ENCODE data around the gene PPIL1. TPM values are rescaled to one million over a fixed set of nuclear protein-coding genes. Genes with fewer than 3 reads are reported as not detected.
A peak's percentile ranks its signal among the peaks of the same experiment; 100 is the strongest.

Gene PPIL1
- total RNA-seq (52.3 and 53.0 TPM in 2 replicates), polyA plus RNA-seq (42.6 and 51.7 TPM in 2 replicates)

- TF ChIP-seq EZH2 (IDR thresholded peaks at IDR 0.05; ENCODE audit: borderline replicate concordance): no peak
- 2% methylated on average over 54 of the region's 54 CpGs for WGBS (ENCODE audit: low lambda C conversion rate, missing lambda C conversion rate)
- no peaks in the 10 kb centered on the region for H4K20me1 ChIP-seq (ENCODE audit: insufficient read depth, poor library complexity, severe bottlenecking)
Observed at GRCh38 chr6:36874443-36875249, at the start of gene PPIL1. Gene PPIL1 (minus strand): TSS chr6:36874803. CDS start chr6:36874772, 31 bp downstream.

GRCh38 chr6:36924131-36924530 is 49.5 kb upstream of the PPIL1 start:
- H3K9me2 ChIP-seq (replicated peaks; ENCODE audit: insufficient read depth): no peaks in the 10 kb centered on the region
- no peaks in the 10 kb centered on the region for H3K27me3 ChIP-seq
- no peaks in the 10 kb centered on the region for H4K20me1 ChIP-seq (ENCODE audit: insufficient read depth, poor library complexity, severe bottlenecking)
- H3K4me2 ChIP-seq: no peak overlapping the region
- 60% methylated on average over 4 of the region's 4 CpGs for WGBS (ENCODE audit: low lambda C conversion rate, missing lambda C conversion rate)
- no peak overlapping the region for H3K4me3 ChIP-seq
- no peak overlapping the region for H2AFZ ChIP-seq
- peaks cover 40% of the 10 kb centered on the region for H3K4me1 ChIP-seq (ENCODE audit: insufficient read depth)
- DNase-seq (ENCODE audit: low spot score): no peak
- H3K9me3 ChIP-seq (ENCODE audit: low read depth): no peaks in the 10 kb centered on the region
- peak overlapping the region; percentile 54 for H3K27ac ChIP-seq
- TF ChIP-seq EZH2 (IDR thresholded peaks at IDR 0.05; ENCODE audit: borderline replicate concordance) (no peak), EZH2phosphoT487 (IDR thresholded peaks at IDR 0.05; ENCODE audit: low read depth, severe bottlenecking, unreplicated experiment) (no peak), CTCF (IDR thresholded peaks at IDR 0.05; ENCODE audit: poor library complexity) (no peak)
- H3K36me3 ChIP-seq (replicated peaks; ENCODE audit: insufficient read depth, low read depth): no peaks in the 10 kb centered on the region
- H3K79me2 ChIP-seq: no peaks in the 10 kb centered on the region

More at GRCh38 chr6:36874443-36875249, at the start of gene PPIL1:
- DNase-seq (ENCODE audit: low spot score): peak; percentile 93
- peaks cover 28% of the 10 kb centered on the region for H3K79me2 ChIP-seq
- H3K4me2 ChIP-seq: peak within 1 kb of the TSS; percentile 77
- H3K27me3 ChIP-seq: no peaks in the 10 kb centered on the region
- no peaks in the 10 kb centered on the region for H3K9me3 ChIP-seq (ENCODE audit: low read depth)
- peak within 1 kb of the TSS; percentile 96 for H3K27ac ChIP-seq
- no peaks in the 10 kb centered on the region for H3K9me2 ChIP-seq (replicated peaks; ENCODE audit: insufficient read depth)
- peak within 1 kb of the TSS; percentile 70 for H2AFZ ChIP-seq
- H3K36me3 ChIP-seq (replicated peaks; ENCODE audit: insufficient read depth, low read depth): no peaks in the 10 kb centered on the region
- H3K4me3 ChIP-seq: peak within 1 kb of the TSS; percentile 37
- peaks cover 13% of the 10 kb centered on the region for H3K4me1 ChIP-seq (ENCODE audit: insufficient read depth)

- Histone ChIP-seq H2AFZ (no peak overlapping the region), H4K20me1 (ENCODE audit: insufficient read depth, poor library complexity, severe bottlenecking) (no peaks in the 10 kb centered on the region), H3K27me3 (no peaks in the 10 kb centered on the region), H3K9me3 (ENCODE audit: low read depth) (no peaks in the 10 kb centered on the region), H3K79me2 (no peaks in the 10 kb centered on the region), H3K36me3 (replicated peaks; ENCODE audit: insufficient read depth, low read depth) (no peaks in the 10 kb centered on the region), H3K9me2 (replicated peaks; ENCODE audit: insufficient read depth) (no peaks in the 10 kb centered on the region), H3K4me3 (no peak overlapping the region), H3K4me1 (ENCODE audit: insufficient read depth) (peaks cover 46% of the 10 kb centered on the region), H3K4me2 (no peak overlapping the region), H3K27ac (peak overlapping the region; percentile 22)
- 90% methylated on average over 5 of the region's 5 CpGs for WGBS (ENCODE audit: low lambda C conversion rate, missing lambda C conversion rate)
- no peak for DNase-seq (ENCODE audit: low spot score)
- TF ChIP-seq EZH2 (IDR thresholded peaks at IDR 0.05; ENCODE audit: borderline replicate concordance) (no peak), CTCF (IDR thresholded peaks at IDR 0.05; ENCODE audit: poor library complexity) (no peak), EZH2phosphoT487 (IDR thresholded peaks at IDR 0.05; ENCODE audit: low read depth, severe bottlenecking, unreplicated experiment) (no peak)
Observed at GRCh38 chr6:36920546-36920945, 45.9 kb upstream of the PPIL1 start.

GRCh38 chr6:36920049-36920448 is 45.4 kb upstream of the PPIL1 start:
- Histone ChIP-seq H3K9me2 (replicated peaks; ENCODE audit: insufficient read depth) (no peaks in the 10 kb centered on the region), H3K4me3 (no peak overlapping the region), H2AFZ (no peak overlapping the region), H3K4me1 (ENCODE audit: insufficient read depth) (peaks cover 41% of the 10 kb centered on the region), H3K36me3 (replicated peaks; ENCODE audit: insufficient read depth, low read depth) (no peaks in the 10 kb centered on the region), H3K27me3 (no peaks in the 10 kb centered on the region), H3K27ac (peak overlapping the region; percentile 22), H4K20me1 (ENCODE audit: insufficient read depth, poor library complexity, severe bottlenecking) (no peaks in the 10 kb centered on the region), H3K9me3 (ENCODE audit: low read depth) (no peaks in the 10 kb centered on the region), H3K79me2 (no peaks in the 10 kb centered on the region), H3K4me2 (no peak overlapping the region)
- no peak for TF ChIP-seq EZH2phosphoT487 (IDR thresholded peaks at IDR 0.05; ENCODE audit: low read depth, severe bottlenecking, unreplicated experiment)
- TF ChIP-seq CTCF (IDR thresholded peaks at IDR 0.05; ENCODE audit: poor library complexity): no peak
- no peak for TF ChIP-seq EZH2 (IDR thresholded peaks at IDR 0.05; ENCODE audit: borderline replicate concordance)
- WGBS (ENCODE audit: low lambda C conversion rate, missing lambda C conversion rate): 93% methylated on average over 4 of the region's 4 CpGs
- no peak for DNase-seq (ENCODE audit: low spot score)

All from hepatocyte (in vitro differentiated cells).